ENCODE measurements around the gene PTPRK. TPM values are rescaled to one million over a fixed set of nuclear protein-coding genes. Genes with fewer than 3 reads are reported as not detected.

The PTPRK gene
- total RNA-seq, 2 experiments from 2014 or later, result 0.50 to 0.53 TPM

GRCh38 chr6:127971386-127971785 lies 549.0 kb downstream of the PTPRK start:
- H3K4me1 Mint-ChIP-seq, result peaks cover 68% of the 10 kb centered on the region
- CTCF ChIA-PET, result interaction anchor here (0.6 to 1.6 kb wide), 6 partner anchors 21 to 116 kb away, joined by 3 to 12 read pairs (median 6); partner anchors contain the start of gene THEMIS
- DNase-seq, result no peak
- peaks cover 35% of the 10 kb centered on the region for H3K36me3 Mint-ChIP-seq (ENCODE audit: low read depth)
- H3K27ac Mint-ChIP-seq, result peak overlapping the region; percentile 97
- POLR2A ChIA-PET, result interaction anchor here (0.8 to 4.1 kb wide), 12 partner anchors 11 to 93 kb away, joined by 3 to 33 read pairs (median 8); partner anchors contain the start of gene THEMIS
- peaks cover 21% of the 10 kb centered on the region for H3K9me3 Mint-ChIP-seq
- no peaks in the 10 kb centered on the region for H3K27me3 Mint-ChIP-seq
- H3K4me3 Mint-ChIP-seq, result peak overlapping the region; percentile 78

DNA sequence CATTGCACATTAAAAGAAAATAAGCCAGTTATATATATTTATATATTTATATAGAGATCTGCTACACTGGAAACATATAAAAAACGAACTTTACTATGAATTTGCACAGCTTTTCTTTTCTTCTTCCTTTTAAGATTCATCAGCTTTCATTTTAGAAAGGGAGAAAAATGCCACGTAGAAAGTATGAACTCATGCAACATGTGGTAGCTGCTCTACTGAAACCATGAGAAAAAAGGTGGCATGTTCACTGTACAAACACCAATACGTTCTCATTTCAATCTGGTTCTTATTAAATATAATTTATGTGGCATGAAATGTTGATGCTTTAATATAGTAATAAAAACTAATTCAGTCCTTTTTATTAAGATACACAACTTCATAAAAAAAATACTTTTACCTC lies 550.7 kb downstream of the PTPRK start:
- H3K4me3 Mint-ChIP-seq, result no peak overlapping the region
- POLR2A ChIA-PET, result interaction anchor here (1.0 to 4.0 kb wide), 10 partner anchors 9 to 90 kb away, joined by 4 to 47 read pairs (median 10); partner anchors contain the start of gene THEMIS
- CTCF ChIA-PET, result interaction anchor here (1.0 to 3.4 kb wide), 4 partner anchors 20 to 114 kb away, joined by 3 to 12 read pairs (median 5); partner anchors contain the start of gene THEMIS
- no peaks in the 10 kb centered on the region for H3K27me3 Mint-ChIP-seq
- no peak for DNase-seq
- H3K4me1 Mint-ChIP-seq, result peaks cover 68% of the 10 kb centered on the region
- H3K9me3 Mint-ChIP-seq, result peaks cover 19% of the 10 kb centered on the region
- peak overlapping the region; percentile 86 for H3K27ac Mint-ChIP-seq
- H3K36me3 Mint-ChIP-seq (ENCODE audit: low read depth), result peaks cover 34% of the 10 kb centered on the region

- Mint-ChIP-seq H3K27me3 (no peaks in the 10 kb centered on the region), H3K27ac (peak overlapping the region; percentile 77), H3K4me1 (peaks cover 57% of the 10 kb centered on the region), H3K4me3 (no peak overlapping the region), H3K36me3 (ENCODE audit: low read depth) (peaks cover 29% of the 10 kb centered on the region), H3K9me3 (peaks cover 12% of the 10 kb centered on the region)
- CTCF ChIA-PET, result interaction anchor here (0.6 to 3.4 kb wide), 13 partner anchors 10 to 231 kb away, joined by 3 to 12 read pairs (median 4); partner anchors contain the start of gene THEMIS
- DNase-seq, result no peak
- POLR2A ChIA-PET, result interaction anchor here (0.9 to 4.0 kb wide), 18 partner anchors 8 to 452 kb away, joined by 3 to 47 read pairs (median 5); partner anchors contain the start of gene THEMIS
Measured at GRCh38 chr6:127968394-127968793, 552.0 kb downstream of the PTPRK start.

DNA sequence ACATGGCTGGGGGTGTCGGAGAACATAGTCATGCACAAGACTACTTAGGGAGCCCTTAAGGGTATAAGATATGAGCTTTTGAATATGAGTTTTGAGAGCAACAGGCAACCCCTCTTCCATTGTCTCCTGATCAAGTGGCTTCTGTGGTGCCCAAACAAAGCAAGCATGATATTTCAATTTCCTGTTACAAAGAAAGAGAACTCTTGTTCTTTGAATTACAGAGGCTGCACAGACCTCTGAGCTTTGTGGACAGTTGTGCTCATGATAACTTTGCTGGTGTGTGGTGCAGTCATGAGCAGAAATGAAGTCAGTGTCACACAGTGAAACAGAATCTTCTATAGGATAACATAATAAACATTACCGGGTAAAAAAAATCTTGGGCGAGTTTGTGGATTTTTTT lies 552.7 kb downstream of the PTPRK start:
- peaks cover 52% of the 10 kb centered on the region for H3K4me1 Mint-ChIP-seq
- peak; percentile 49 for DNase-seq
- peak overlapping the region; percentile 77 for H3K27ac Mint-ChIP-seq
- H3K4me3 Mint-ChIP-seq, result peak overlapping the region; percentile 3
- ChIA-PET CTCF (interaction anchor here (0.9 to 3.4 kb wide), 11 partner anchors 9 to 231 kb away, joined by 3 to 12 read pairs (median 5); partner anchors contain the start of gene THEMIS), POLR2A (interaction anchor here (0.9 to 4.0 kb wide), 15 partner anchors 8 to 451 kb away, joined by 3 to 47 read pairs (median 6); partner anchors contain the start of gene THEMIS)
- peaks cover 27% of the 10 kb centered on the region for H3K36me3 Mint-ChIP-seq (ENCODE audit: low read depth)
- peaks cover 12% of the 10 kb centered on the region for H3K9me3 Mint-ChIP-seq
- H3K27me3 Mint-ChIP-seq, result no peaks in the 10 kb centered on the region

DNA sequence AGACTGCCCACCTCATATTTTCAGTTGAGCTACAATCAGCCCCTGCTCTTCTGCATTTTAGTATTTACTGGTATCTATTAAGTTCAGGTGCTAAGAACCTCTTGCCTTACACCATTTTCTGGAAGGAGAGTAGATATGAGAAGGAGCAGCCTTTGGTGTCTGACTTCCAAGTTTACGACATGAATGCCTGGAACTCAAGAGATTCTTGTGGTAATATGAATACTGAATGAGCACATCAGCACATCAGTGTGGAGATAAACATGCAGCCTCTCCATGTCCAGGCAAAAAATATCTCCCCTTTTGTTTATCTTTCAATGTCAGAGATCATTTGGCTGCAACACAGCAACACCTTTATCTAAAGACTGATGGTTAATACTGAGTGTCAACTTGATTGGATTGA lies 553.8 kb downstream of the PTPRK start:
- Mint-ChIP-seq H3K27ac (no peak overlapping the region), H3K4me1 (peaks cover 41% of the 10 kb centered on the region), H3K36me3 (ENCODE audit: low read depth) (peaks cover 35% of the 10 kb centered on the region), H3K27me3 (no peaks in the 10 kb centered on the region), H3K9me3 (peaks cover 14% of the 10 kb centered on the region), H3K4me3 (no peak overlapping the region)
- POLR2A ChIA-PET, result interaction anchor here (3.5 to 4.0 kb wide), 2 partner anchors 31 to 59 kb away, joined by 15 to 47 read pairs; no protein-coding TSS in a partner anchor
- DNase-seq, result no peak
- CTCF ChIA-PET, result no interaction called here

- H3K4me1 Mint-ChIP-seq, result peaks cover 20% of the 10 kb centered on the region
- peaks cover 38% of the 10 kb centered on the region for H3K36me3 Mint-ChIP-seq (ENCODE audit: low read depth)
- H3K27me3 Mint-ChIP-seq, result no peaks in the 10 kb centered on the region
- ChIA-PET POLR2A (no interaction called here), CTCF (no interaction called here)
- no peak for DNase-seq
- H3K9me3 Mint-ChIP-seq, result peaks cover 19% of the 10 kb centered on the region
- no peak overlapping the region for H3K4me3 Mint-ChIP-seq
- H3K27ac Mint-ChIP-seq, result no peak overlapping the region
Measured at GRCh38 chr6:127963495-127963894, 556.9 kb downstream of the PTPRK start.

GRCh38 chr6:127959869-127960268 lies 560.5 kb downstream of the PTPRK start:
- no peak overlapping the region for H3K27ac Mint-ChIP-seq
- H3K36me3 Mint-ChIP-seq (ENCODE audit: low read depth), result peaks cover 26% of the 10 kb centered on the region
- POLR2A ChIA-PET, result interaction anchor here (0.7 to 2.3 kb wide), 2 partner anchors 8 to 12 kb away, joined by 3 to 6 read pairs; no protein-coding TSS in a partner anchor
- H3K4me3 Mint-ChIP-seq, result no peak overlapping the region
- H3K4me1 Mint-ChIP-seq, result peaks cover 7% of the 10 kb centered on the region
- CTCF ChIA-PET, result no interaction called here
- no peaks in the 10 kb centered on the region for H3K27me3 Mint-ChIP-seq
- no peak for DNase-seq
- H3K9me3 Mint-ChIP-seq, result peaks cover 11% of the 10 kb centered on the region

- Mint-ChIP-seq H3K4me3 (no peak overlapping the region), H3K27me3 (no peaks in the 10 kb centered on the region), H3K36me3 (ENCODE audit: low read depth) (peaks cover 18% of the 10 kb centered on the region), H3K27ac (no peak overlapping the region), H3K4me1 (peaks cover 28% of the 10 kb centered on the region), H3K9me3 (peaks cover 11% of the 10 kb centered on the region)
- CTCF ChIA-PET, result no interaction called here
- no peak for DNase-seq
- POLR2A ChIA-PET, result no interaction called here
Measured at GRCh38 chr6:127956956-127957355, 563.4 kb downstream of the PTPRK start.

DNA sequence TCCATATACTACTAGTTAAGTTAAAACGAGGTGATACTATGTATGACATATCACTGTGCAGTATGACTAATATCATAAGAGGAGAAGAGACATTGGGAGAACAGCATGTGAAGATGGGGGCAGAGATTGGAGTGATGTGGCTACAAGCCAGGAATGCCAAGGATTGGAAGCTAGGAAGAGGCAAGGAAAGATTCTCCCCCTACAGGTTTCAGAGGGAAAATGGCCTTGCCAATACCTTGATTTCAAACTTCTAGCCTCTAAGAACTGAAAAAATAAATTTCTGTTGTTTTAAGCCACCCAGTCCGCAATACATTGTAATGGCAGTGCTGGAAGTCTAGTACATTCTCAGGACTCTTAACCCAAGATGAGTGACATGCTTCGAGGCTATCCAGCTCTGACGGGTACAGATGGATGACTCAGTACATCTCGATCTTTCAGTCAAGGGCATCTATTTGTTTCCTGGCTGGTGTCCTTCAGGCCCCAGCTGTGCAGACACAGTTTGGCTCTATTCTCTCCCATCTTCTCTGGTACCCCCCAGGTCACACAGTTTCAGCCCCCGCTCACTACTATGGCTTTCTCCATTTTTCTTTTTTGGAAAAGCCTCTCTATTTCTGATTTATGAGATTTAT lies 564.0 kb downstream of the PTPRK start:
- Mint-ChIP-seq H3K36me3 (ENCODE audit: low read depth) (peaks cover 15% of the 10 kb centered on the region), H3K4me3 (no peak overlapping the region), H3K27ac (no peak overlapping the region), H3K27me3 (no peaks in the 10 kb centered on the region), H3K9me3 (peaks cover 9% of the 10 kb centered on the region), H3K4me1 (peaks cover 34% of the 10 kb centered on the region)
- ChIA-PET POLR2A (interaction anchor here (1.1 kb wide), 1 partner anchor 13 kb away, joined by 4 read pairs; no protein-coding TSS in a partner anchor), CTCF (no interaction called here)
- DNase-seq, result no peak

GRCh38 chr6:127954082-127954481 lies 566.3 kb downstream of the PTPRK start:
- no peak for DNase-seq
- Mint-ChIP-seq H3K4me3 (no peak overlapping the region), H3K4me1 (peaks cover 55% of the 10 kb centered on the region), H3K36me3 (ENCODE audit: low read depth) (peaks cover 23% of the 10 kb centered on the region), H3K27ac (no peak overlapping the region), H3K27me3 (no peaks in the 10 kb centered on the region), H3K9me3 (peaks cover 13% of the 10 kb centered on the region)
- ChIA-PET POLR2A (interaction anchor here (1.0 to 1.9 kb wide), 2 partner anchors 14 to 25 kb away, joined by 3 to 8 read pairs; no protein-coding TSS in a partner anchor), CTCF (interaction anchor here (1.2 kb wide), 1 partner anchor 138 kb away, joined by 3 read pairs; no protein-coding TSS in a partner anchor)

DNA sequence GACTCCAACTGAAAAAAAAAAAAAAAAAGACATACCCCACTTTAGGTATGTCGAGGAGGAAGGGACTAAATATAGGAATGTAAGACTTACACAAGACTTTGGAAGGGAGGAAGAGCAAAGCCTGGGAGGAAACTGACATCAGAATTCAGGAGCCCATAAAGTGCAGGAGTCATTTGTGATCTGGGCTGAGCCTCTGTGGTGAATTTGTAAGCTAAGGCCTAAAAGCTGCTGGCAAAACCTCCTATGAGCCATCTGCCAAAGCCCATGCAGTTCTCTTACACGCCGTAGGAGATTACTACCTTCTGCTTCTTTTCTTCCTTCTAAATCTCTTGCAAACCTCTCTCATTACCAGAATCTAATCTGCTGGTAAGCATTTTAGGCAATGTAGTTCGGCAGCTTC lies 567.6 kb downstream of the PTPRK start:
- Mint-ChIP-seq H3K9me3 (peaks cover 14% of the 10 kb centered on the region), H3K4me3 (no peak overlapping the region), H3K36me3 (ENCODE audit: low read depth) (peaks cover 26% of the 10 kb centered on the region), H3K27ac (no peak overlapping the region), H3K27me3 (no peaks in the 10 kb centered on the region), H3K4me1 (peaks cover 56% of the 10 kb centered on the region)
- POLR2A ChIA-PET, result interaction anchor here (1.6 to 5.0 kb wide), 4 partner anchors 11 to 56 kb away, joined by 5 to 44 read pairs (median 19); no protein-coding TSS in a partner anchor
- DNase-seq, result no peak
- CTCF ChIA-PET, result interaction anchor here (0.7 kb wide), 1 partner anchor 52 kb away, joined by 3 read pairs; the partner anchor contains the start of gene THEMIS

- ChIA-PET CTCF (interaction anchor here (2.2 kb wide), 1 partner anchor 13 kb away, joined by 8 read pairs; no protein-coding TSS in a partner anchor), POLR2A (interaction anchor here (1.0 to 5.0 kb wide), 10 partner anchors 9 to 75 kb away, joined by 3 to 44 read pairs (median 16); partner anchors contain the start of gene THEMIS)
Measured at GRCh38 chr6:127952176-127952575, 568.2 kb downstream of the PTPRK start.

More at GRCh38 chr6:127952176-127952575, 568.2 kb downstream of the PTPRK start:
- Mint-ChIP-seq H3K9me3 (peaks cover 17% of the 10 kb centered on the region), H3K4me3 (peak overlapping the region; percentile 17), H3K36me3 (ENCODE audit: low read depth) (peaks cover 31% of the 10 kb centered on the region), H3K4me1 (peaks cover 56% of the 10 kb centered on the region), H3K27me3 (no peaks in the 10 kb centered on the region), H3K27ac (peak overlapping the region; percentile 94)
- no peak for DNase-seq

Data from activated CD4-positive, alpha-beta memory T cell treated with anti-CD3 and anti-CD28 coated beads, Interleukin-2, amount 10 ng/mL, durations not matched to agents 7 days and 5 days (primary cell).